HEK293 (cell line): Measurements from ENCODE around the gene GRIPAP1.
A peak's percentile ranks its signal among the peaks of the same experiment; 100 is the strongest.

Experiments
- CTCF ChIA-PET: fragments of 350-600 bp; formaldehyde crosslinking; extraction: SDS; loops from one replicate; lab custom pipeline; 2021; ENCODE audit warnings: antibody characterized with exemption; lab: Yijun Ruan, JAX
- POLR2A ChIA-PET: fragments of 300-600 bp; formaldehyde crosslinking; extraction: SDS; loops from one replicate; lab custom pipeline; 2020; ENCODE audit warnings: antibody characterized with exemption, inconsistent platforms; lab: Yijun Ruan, JAX
- H3K27ac ChIP-seq: fragments of 200-500 bp; sonication (Bioruptor generic); 2 replicates; pipeline ENCODE4 v1.5.1; 2014; ENCODE audit warnings: low read depth, low read length, control low read depth, inconsistent platforms; ENCODE audit errors: extremely low read depth
- H3K36me3 ChIP-seq, 2 experiments: fragments of 200-500 bp in 1 of 2; sonication (Bioruptor generic) in 1 of 2; 1 replicate in 1 of 2; 2 replicates in 1 of 2; pipeline ENCODE4 v1.5.1; 2014 to 2017; ENCODE audit warnings: inconsistent platforms in 2 of 2, low read length in 2 of 2; ENCODE audit not compliant: control insufficient read depth in 2 of 2, insufficient read depth in 1 of 2
- H3K4me1 ChIP-seq: fragments of 200-500 bp; sonication (Bioruptor generic); 2 replicates; pipeline ENCODE4 v1.5.1; 2014; ENCODE audit warnings: mild to moderate bottlenecking, low read length, inconsistent platforms; ENCODE audit not compliant: control insufficient read depth, insufficient read depth
- H3K4me3 ChIP-seq: 2 replicates; pipeline ENCODE4 v1.5.1; 2011; ENCODE audit warnings: low read depth, mild to moderate bottlenecking, control low read depth, low read length, moderate library complexity
- H3K9me3 ChIP-seq: fragments of 200-500 bp; sonication (Bioruptor generic); 2 replicates; pipeline ENCODE4 v1.5.1; 2014; ENCODE audit warnings: low read depth, low read length, inconsistent platforms; ENCODE audit not compliant: control insufficient read depth, insufficient read depth
- SP3 ChIP-seq: fragments of 450-650 bp; formaldehyde crosslinking; IDR thresholded peaks from 2 replicates; pipeline ENCODE4 v1.5.1; 2016; ENCODE audit warnings: missing biosample characterization, missing genetic modification characterization
- ZNF140 ChIP-seq: fragments of 450-650 bp; formaldehyde crosslinking; IDR thresholded peaks from 2 replicates; pipeline ENCODE4 v1.5.1; 2016; ENCODE audit warnings: missing biosample characterization, missing genetic modification characterization
- ZNF202 ChIP-seq: fragments of 450-650 bp; formaldehyde crosslinking; IDR thresholded peaks from 2 replicates; pipeline ENCODE4 v1.5.1; 2016; ENCODE audit warnings: missing biosample characterization, missing genetic modification characterization, borderline replicate concordance
- ZNF248 ChIP-seq: fragments of 450-650 bp; formaldehyde crosslinking; IDR thresholded peaks from 2 replicates; pipeline ENCODE4 v1.5.1; 2017; ENCODE audit warnings: missing biosample characterization, missing genetic modification characterization
- ZNF394 ChIP-seq: fragments of 450-650 bp; formaldehyde crosslinking; IDR thresholded peaks from 2 replicates; pipeline ENCODE4 v1.5.1; 2016; ENCODE audit warnings: missing biosample characterization, missing genetic modification characterization, mild to moderate bottlenecking, moderate library complexity, borderline replicate concordance
- ZNF501 ChIP-seq: fragments of 450-650 bp; formaldehyde crosslinking; IDR thresholded peaks from 2 replicates; pipeline ENCODE4 v1.5.1; 2016; ENCODE audit warnings: missing biosample characterization, missing genetic modification characterization
- ZNF560 ChIP-seq: fragments of 450-650 bp; formaldehyde crosslinking; IDR thresholded peaks from 2 replicates; pipeline ENCODE4 v1.5.1; 2017; ENCODE audit warnings: missing biosample characterization, missing genetic modification characterization, borderline replicate concordance
- ZNF561 ChIP-seq: fragments of 450-650 bp; IDR thresholded peaks from 2 replicates; pipeline ENCODE4 v1.5.1; 2018; ENCODE audit warnings: missing biosample characterization, missing genetic modification characterization, borderline replicate concordance
- ZNF596 ChIP-seq: fragments of 450-650 bp; IDR thresholded peaks from 2 replicates; pipeline ENCODE4 v1.5.0; 2018; ENCODE audit warnings: missing biosample characterization, mild to moderate bottlenecking, missing genetic modification characterization, moderate library complexity
- ZNF600 ChIP-seq: fragments of 450-650 bp; formaldehyde crosslinking; IDR thresholded peaks from 2 replicates; pipeline ENCODE4 v1.5.1; 2016; ENCODE audit warnings: missing biosample characterization, missing genetic modification characterization
- ZNF677 ChIP-seq: fragments of 450-650 bp; IDR thresholded peaks from 2 replicates; pipeline ENCODE4 v1.5.0; 2018; ENCODE audit warnings: missing biosample characterization, mild to moderate bottlenecking, missing genetic modification characterization, moderate library complexity
- TF ChIP-seq, protein P1 (sequence below): fragments of 450-650 bp; formaldehyde crosslinking; IDR thresholded peaks from 2 replicates; pipeline ENCODE4 v1.5.1; 2017; ENCODE audit warnings: missing biosample characterization, missing genetic modification characterization
- TF ChIP-seq, protein P2 (sequence below): fragments of 450-650 bp; formaldehyde crosslinking; IDR thresholded peaks from 2 replicates; pipeline ENCODE4 v1.5.1; 2016; ENCODE audit warnings: missing biosample characterization, missing genetic modification characterization
- TF ChIP-seq, protein P3 (sequence below): fragments of 450-650 bp; formaldehyde crosslinking; IDR thresholded peaks from 2 replicates; pipeline ENCODE4 v1.5.1; 2016; ENCODE audit warnings: missing biosample characterization, missing genetic modification characterization

GRIPAP1 gene

DNA sequence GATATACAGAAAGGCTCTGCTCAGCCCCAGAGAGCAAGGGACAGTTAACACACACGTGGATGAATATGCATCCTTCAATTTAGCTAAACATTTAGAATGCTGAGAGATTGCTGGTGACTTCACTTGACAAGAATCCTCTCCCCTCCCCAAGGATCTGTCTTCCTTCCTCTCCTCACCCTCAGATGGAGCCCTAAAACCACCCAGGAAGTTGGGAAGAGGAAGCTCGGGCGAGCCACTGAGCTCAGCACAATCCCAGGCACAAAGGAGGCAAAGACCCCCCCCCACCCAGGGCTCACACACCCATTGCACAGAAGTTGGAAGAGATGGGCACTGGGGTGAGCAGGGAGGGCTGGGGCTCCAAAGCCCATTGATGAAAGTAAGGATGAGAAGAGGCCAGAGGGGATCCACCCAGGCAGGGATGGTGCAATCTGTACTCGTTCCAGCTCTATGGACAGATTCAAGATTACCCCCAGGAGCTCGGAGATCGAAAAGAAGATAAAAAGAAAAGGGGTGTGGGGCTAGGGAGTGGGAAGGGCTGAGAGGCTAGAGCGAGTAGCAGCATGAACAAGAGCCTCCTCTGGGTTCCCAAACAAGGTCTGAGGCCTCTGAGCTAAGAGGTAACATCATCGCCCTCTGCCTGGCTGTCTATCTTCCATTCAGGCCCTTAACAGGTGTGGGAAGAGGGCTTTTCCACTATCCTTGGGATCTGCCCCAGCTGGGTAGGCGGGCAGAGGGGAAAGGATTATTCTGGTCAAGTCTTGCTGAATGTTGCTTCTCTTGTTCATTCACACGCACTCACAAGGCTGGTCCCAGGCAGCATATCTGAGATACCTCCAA is 39.9 kb upstream of the GRIPAP1 start (continued):
- TF ChIP-seq, protein P1, sequence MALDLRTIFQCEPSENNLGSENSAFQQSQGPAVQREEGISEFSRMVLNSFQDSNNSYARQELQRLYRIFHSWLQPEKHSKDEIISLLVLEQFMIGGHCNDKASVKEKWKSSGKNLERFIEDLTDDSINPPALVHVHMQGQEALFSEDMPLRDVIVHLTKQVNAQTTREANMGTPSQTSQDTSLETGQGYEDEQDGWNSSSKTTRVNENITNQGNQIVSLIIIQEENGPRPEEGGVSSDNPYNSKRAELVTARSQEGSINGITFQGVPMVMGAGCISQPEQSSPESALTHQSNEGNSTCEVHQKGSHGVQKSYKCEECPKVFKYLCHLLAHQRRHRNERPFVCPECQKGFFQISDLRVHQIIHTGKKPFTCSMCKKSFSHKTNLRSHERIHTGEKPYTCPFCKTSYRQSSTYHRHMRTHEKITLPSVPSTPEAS: no peak
- 0 out of 2 replicates have a peak, but pooled peaks have one; percentile 27 for TF ChIP-seq ZNF394
- peak; percentile 4; the same call in 1 of the 2 replicates for TF ChIP-seq SP3 (tag by site-specific recombination)
- TF ChIP-seq ZNF501: no peak
- TF ChIP-seq ZNF600 (tag by site-specific recombination): peak; percentile 49; the same call in 1 of the 2 replicates
- no peak for TF ChIP-seq ZNF560
- no peak for TF ChIP-seq ZNF561 (tag by site-specific recombination)
- TF ChIP-seq, protein P2, sequence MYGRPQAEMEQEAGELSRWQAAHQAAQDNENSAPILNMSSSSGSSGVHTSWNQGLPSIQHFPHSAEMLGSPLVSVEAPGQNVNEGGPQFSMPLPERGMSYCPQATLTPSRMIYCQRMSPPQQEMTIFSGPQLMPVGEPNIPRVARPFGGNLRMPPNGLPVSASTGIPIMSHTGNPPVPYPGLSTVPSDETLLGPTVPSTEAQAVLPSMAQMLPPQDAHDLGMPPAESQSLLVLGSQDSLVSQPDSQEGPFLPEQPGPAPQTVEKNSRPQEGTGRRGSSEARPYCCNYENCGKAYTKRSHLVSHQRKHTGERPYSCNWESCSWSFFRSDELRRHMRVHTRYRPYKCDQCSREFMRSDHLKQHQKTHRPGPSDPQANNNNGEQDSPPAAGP (tag by site-specific recombination): 0 out of 2 replicates have a peak, but pooled peaks have one; percentile 17
- TF ChIP-seq ZNF677 (tag by site-specific recombination): no peak
- TF ChIP-seq ZNF140 (tag by site-specific recombination): no peak

DNA sequence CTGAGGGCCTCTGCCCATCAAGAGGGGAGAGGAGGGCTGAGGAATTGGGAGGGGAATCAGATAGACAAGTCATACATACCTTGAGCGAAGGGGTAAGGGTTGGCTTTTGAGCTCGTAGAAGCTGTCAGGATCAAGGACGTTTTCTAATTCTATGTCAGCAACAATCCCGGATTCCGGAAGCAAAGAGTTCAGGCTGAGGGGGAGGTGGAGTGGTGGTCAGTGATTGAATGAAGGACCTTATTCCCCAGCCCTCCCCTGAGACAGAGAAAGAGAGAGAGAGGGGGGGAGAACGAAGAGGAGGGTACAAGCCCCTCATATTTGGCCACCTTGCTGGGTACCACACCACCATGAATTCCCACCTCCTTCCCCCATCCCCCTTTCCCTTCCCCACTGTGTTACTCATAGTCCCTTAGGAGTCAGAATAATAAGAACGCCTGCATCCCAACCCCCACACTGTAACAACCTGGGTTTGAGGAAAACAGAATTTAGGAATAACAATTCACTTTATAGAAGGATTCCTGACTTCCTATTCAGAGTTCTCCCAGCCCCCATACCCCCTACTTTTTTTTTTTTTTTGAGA is 38.4 kb upstream of the GRIPAP1 start:
- Histone ChIP-seq H3K4me1 (peaks cover 7% of the 10 kb centered on the region), H3K9me3 (no peaks in the 10 kb centered on the region), H3K36me3 (peaks cover 11 to 34% of the 10 kb centered on the region in 2 experiments; a peak in 2 of 3 replicates), H3K4me3 (no peak overlapping the region), H3K27ac (0 out of 2 replicates have a peak overlapping the region, but pooled peaks have one; percentile 34)
- ChIA-PET CTCF (interaction anchor here (1.3 kb wide), 2 partner anchors 67 to 68 kb away, joined by 3 to 8 read pairs; no protein-coding TSS in a partner anchor), POLR2A (interaction anchor here (0.5 to 1.5 kb wide), 8 partner anchors 9 to 1906 kb away, joined by 3 to 9 read pairs (median 4); partner anchors contain the start of genes GRIPAP1, KCND1 and SLC35A2)
- TF ChIP-seq ZNF202: no peak
- TF ChIP-seq ZNF248 (tag by site-specific recombination): no peak
- TF ChIP-seq, protein P3, sequence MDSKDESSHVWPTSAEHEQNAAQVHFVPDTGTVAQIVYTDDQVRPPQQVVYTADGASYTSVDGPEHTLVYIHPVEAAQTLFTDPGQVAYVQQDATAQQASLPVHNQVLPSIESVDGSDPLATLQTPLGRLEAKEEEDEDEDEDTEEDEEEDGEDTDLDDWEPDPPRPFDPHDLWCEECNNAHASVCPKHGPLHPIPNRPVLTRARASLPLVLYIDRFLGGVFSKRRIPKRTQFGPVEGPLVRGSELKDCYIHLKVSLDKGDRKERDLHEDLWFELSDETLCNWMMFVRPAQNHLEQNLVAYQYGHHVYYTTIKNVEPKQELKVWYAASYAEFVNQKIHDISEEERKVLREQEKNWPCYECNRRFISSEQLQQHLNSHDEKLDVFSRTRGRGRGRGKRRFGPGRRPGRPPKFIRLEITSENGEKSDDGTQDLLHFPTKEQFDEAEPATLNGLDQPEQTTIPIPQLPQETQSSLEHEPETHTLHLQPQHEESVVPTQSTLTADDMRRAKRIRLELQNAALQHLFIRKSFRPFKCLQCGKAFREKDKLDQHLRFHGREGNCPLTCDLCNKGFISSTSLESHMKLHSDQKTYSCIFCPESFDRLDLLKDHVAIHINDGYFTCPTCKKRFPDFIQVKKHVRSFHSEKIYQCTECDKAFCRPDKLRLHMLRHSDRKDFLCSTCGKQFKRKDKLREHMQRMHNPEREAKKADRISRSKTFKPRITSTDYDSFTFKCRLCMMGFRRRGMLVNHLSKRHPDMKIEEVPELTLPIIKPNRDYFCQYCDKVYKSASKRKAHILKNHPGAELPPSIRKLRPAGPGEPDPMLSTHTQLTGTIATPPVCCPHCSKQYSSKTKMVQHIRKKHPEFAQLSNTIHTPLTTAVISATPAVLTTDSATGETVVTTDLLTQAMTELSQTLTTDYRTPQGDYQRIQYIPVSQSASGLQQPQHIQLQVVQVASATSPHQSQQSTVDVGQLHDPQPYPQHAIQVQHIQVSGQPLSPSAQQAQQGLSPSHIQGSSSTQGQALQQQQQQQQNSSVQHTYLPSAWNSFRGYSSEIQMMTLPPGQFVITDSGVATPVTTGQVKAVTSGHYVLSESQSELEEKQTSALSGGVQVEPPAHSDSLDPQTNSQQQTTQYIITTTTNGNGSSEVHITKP: peak; percentile 76; the same call in 1 of the 2 replicates
- TF ChIP-seq ZNF596 (tag by site-specific recombination): no peak
